Transverse colon (tissue), 4 donors: Measurements from ENCODE around the gene OR10P1.

ENCODE experiments used
- CTCF ChIP-seq, 5 experiments: fragments of 200-600 bp in 3 of 5; fragments of 450-650 bp in 2 of 5; sonication (generic) in 3 of 5; IDR thresholded peaks; 1 replicate in 2 of 5; 2 replicates in 3 of 5; pipeline ENCODE4 v1.5.1; 2016 to 2017; ENCODE audit warnings: antibody characterized with exemption in 5 of 5, inconsistent platforms in 3 of 5, mild to moderate bottlenecking in 2 of 5, moderate library complexity in 1 of 5
- EP300 ChIP-seq: sonication (generic); formaldehyde crosslinking; IDR thresholded peaks from one replicate; pipeline ENCODE4 v1.6.1; 2017; ENCODE audit warnings: antibody characterized with exemption, low read depth
- POLR2A ChIP-seq: fragments of 450-650 bp; IDR thresholded peaks from one replicate; pipeline ENCODE4 v1.6.1; 2016; ENCODE audit warnings: antibody characterized with exemption, mild to moderate bottlenecking, moderate library complexity
- POLR2AphosphoS5 ChIP-seq, 3 donors: sonication (generic); formaldehyde crosslinking; IDR thresholded peaks; one replicate each; pipeline ENCODE4 v1.6.1; 2016; ENCODE audit warnings: antibody characterized with exemption in 3 of 3

- no peak for TF ChIP-seq CTCF (IDR thresholded peaks at IDR 0.05)
- no peak for TF ChIP-seq POLR2A
- TF ChIP-seq POLR2AphosphoS5 (IDR thresholded peaks at IDR 0.05) = no peak
- no peak for TF ChIP-seq EP300
Observed at GRCh38 chr12:55642267-55642666, 5.6 kb downstream of the OR10P1 start.
